ENCODE results near the gene MTCL3.
A peak's percentile ranks its signal among the peaks of the same experiment; 100 is the strongest.

The MTCL3 gene

GRCh38 chr6:127515234-127515793 lies 3.8 kb downstream of the MTCL3 start:
- DNase-seq (ENCODE audit: low read depth in 1 of 2, low spot score in 1 of 2): no peak

GRCh38 chr6:127514773-127515227 lies 4.3 kb downstream of the MTCL3 start:
- peak in 1 of 2 donors; percentile 4 for DNase-seq (ENCODE audit: low read depth in 1 of 2, low spot score in 1 of 2)

- no peak for DNase-seq (ENCODE audit: low read depth in 1 of 2, low spot score in 1 of 2)
These were observed 4.9 kb downstream of the MTCL3 start for GRCh38 chr6:127514179-127514772.

GRCh38 chr6:127513425-127513824 lies 5.7 kb downstream of the MTCL3 start:
- DNase-seq (ENCODE audit: low read depth in 1 of 2, low spot score in 1 of 2): no peak

GRCh38 chr6:127510876-127511275 lies 8.3 kb downstream of the MTCL3 start:
- DNase-seq (ENCODE audit: low read depth in 1 of 2, low spot score in 1 of 2): no peak

- no peak for DNase-seq (ENCODE audit: low read depth in 1 of 2, low spot score in 1 of 2)
These were observed 12.2 kb downstream of the MTCL3 start for GRCh38 chr6:127506894-127507293.

GRCh38 chr6:127503022-127503421 lies 16.1 kb downstream of the MTCL3 start:
- DNase-seq (ENCODE audit: low read depth in 1 of 2, low spot score in 1 of 2): no peak

GRCh38 chr6:127497410-127497809 lies 21.7 kb downstream of the MTCL3 start:
- DNase-seq (ENCODE audit: low read depth in 1 of 2, low spot score in 1 of 2): no peak

GRCh38 chr6:127496471-127496870 lies 22.7 kb downstream of the MTCL3 start:
- DNase-seq (ENCODE audit: low read depth in 1 of 2, low spot score in 1 of 2): no peak

GRCh38 chr6:127494240-127494767 lies 24.8 kb downstream of the MTCL3 start:
- no peak for DNase-seq (ENCODE audit: low read depth in 1 of 2, low spot score in 1 of 2)

GRCh38 chr6:127489248-127489647 lies 29.9 kb downstream of the MTCL3 start:
- no peak for DNase-seq (ENCODE audit: low read depth in 1 of 2, low spot score in 1 of 2)

GRCh38 chr6:127486934-127487333 lies 32.2 kb downstream of the MTCL3 start:
- no peak for DNase-seq (ENCODE audit: low read depth in 1 of 2, low spot score in 1 of 2)

- no peak for DNase-seq (ENCODE audit: low read depth in 1 of 2, low spot score in 1 of 2)
These were observed 34.8 kb downstream of the MTCL3 start for GRCh38 chr6:127484212-127484863.

GRCh38 chr6:127483399-127484055 lies 35.6 kb downstream of the MTCL3 start:
- no peak for DNase-seq (ENCODE audit: low read depth in 1 of 2, low spot score in 1 of 2)

GRCh38 chr6:127482325-127482724 lies 36.8 kb downstream of the MTCL3 start:
- no peak for DNase-seq (ENCODE audit: low read depth in 1 of 2, low spot score in 1 of 2)

- no peak for DNase-seq (ENCODE audit: low read depth in 1 of 2, low spot score in 1 of 2)
These were observed 37.5 kb downstream of the MTCL3 start for GRCh38 chr6:127481628-127482027.

GRCh38 chr6:127481111-127481510 lies 38.0 kb downstream of the MTCL3 start:
- DNase-seq (ENCODE audit: low read depth in 1 of 2, low spot score in 1 of 2): no peak

GRCh38 chr6:127477658-127478057 lies 41.5 kb downstream of the MTCL3 start:
- DNase-seq (ENCODE audit: low read depth in 1 of 2, low spot score in 1 of 2): no peak

GRCh38 chr6:127475823-127476176 lies 43.3 kb downstream of the MTCL3 start:
- DNase-seq (ENCODE audit: low read depth in 1 of 2, low spot score in 1 of 2): no peak

GRCh38 chr6:127475135-127475822 lies 43.9 kb downstream of the MTCL3 start:
- DNase-seq (ENCODE audit: low read depth in 1 of 2, low spot score in 1 of 2): no peak
